AG04449 (cell line): ENCODE measurements around the gene ZNF511.

Experiments used
- CTCF ChIA-PET: fragments of 350-600 bp; formaldehyde crosslinking; extraction: SDS; loops from one replicate; lab custom pipeline; 2021; ENCODE audit warnings: antibody characterized with exemption; lab: Yijun Ruan, JAX
- POLR2A ChIA-PET: fragments of 400-600, 350-600 bp; formaldehyde crosslinking; extraction: SDS; loops from one replicate; lab custom pipeline; 2020; ENCODE audit warnings: antibody characterized with exemption, inconsistent platforms; lab: Yijun Ruan, JAX
- DNase-seq: peaks from one replicate; pipeline ENCODE4 v3.0.0-alpha.2; 2010; ENCODE audit warnings: low read depth, low spot score
- H3K4me3 ChIP-seq: 2 replicates; pipeline ENCODE4 v1.5.1; 2011; ENCODE audit warnings: low read depth, mild to moderate bottlenecking, control low read depth, low read length
- CTCF ChIP-seq: IDR thresholded peaks from one replicate; pipeline ENCODE4 v1.5.1; 2011; ENCODE audit warnings: mild to moderate bottlenecking, moderate library complexity, low read length, control low read depth, inconsistent platforms; ENCODE audit not compliant: insufficient read depth; ENCODE audit errors: missing control alignments

The ZNF511 gene

DNA sequence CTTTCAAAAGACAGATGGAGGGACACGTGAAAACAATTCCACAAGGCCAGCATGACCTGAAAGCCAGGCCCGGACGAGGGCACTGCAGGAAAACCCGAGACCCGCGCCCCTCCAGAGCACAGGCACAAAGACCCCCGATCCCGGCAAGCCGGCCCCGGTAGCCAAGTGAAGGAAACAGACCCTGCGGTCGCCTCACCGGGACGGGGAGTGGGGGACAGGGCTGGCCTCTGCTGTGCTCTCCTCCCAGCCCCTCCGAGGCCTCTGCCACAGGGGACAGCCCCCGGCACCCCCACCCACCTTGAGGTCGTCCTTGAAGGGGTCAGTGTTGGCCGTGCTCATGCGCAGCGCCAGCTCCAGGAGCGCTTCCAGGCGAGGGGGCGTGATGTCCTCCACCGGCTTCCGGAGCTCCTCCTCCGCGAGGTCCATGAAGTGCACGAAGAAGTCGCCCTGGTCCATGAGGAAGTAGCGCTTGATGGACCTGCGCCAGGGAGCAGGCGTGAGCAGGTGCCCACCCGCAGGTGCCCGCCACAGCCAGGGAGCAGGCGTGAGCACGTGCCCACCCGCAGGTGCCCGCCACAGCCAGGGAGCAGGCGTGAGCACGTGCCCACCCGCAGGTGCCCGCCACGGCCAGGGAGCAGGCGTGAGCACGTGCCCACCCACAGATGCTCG is 20.7 kb upstream of the ZNF511 start:
- POLR2A ChIA-PET = no interaction called here
- H3K4me3 ChIP-seq = no peak overlapping the region
- DNase-seq = no peak
- CTCF ChIA-PET = interaction anchor here (1.0 to 2.5 kb wide), 2 partner anchors 10 to 20 kb away, joined by 3 to 10 read pairs; no protein-coding TSS in a partner anchor
- TF ChIP-seq CTCF = no peak

GRCh38 chr10:133289761-133290160 is 19.0 kb upstream of the ZNF511 start:
- POLR2A ChIA-PET = no interaction called here
- TF ChIP-seq CTCF = no peak
- DNase-seq = no peak
- CTCF ChIA-PET = no interaction called here
- no peak overlapping the region for H3K4me3 ChIP-seq

GRCh38 chr10:133292919-133293809 is 15.6 kb upstream of the ZNF511 start:
- ChIA-PET POLR2A (interaction anchor here (0.9 kb wide), 1 partner anchor 34 kb away, joined by 4 read pairs; no protein-coding TSS in a partner anchor), CTCF (interaction anchor here (0.7 to 1.5 kb wide), 5 partner anchors 12 to 36 kb away, joined by 3 to 5 read pairs (median 4); no protein-coding TSS in a partner anchor)
- no peak for DNase-seq
- H3K4me3 ChIP-seq = no peak overlapping the region
- no peak for TF ChIP-seq CTCF

GRCh38 chr10:133293810-133294119 is 14.9 kb upstream of the ZNF511 start:
- no peak for TF ChIP-seq CTCF
- no peak for DNase-seq
- POLR2A ChIA-PET = no interaction called here
- H3K4me3 ChIP-seq = no peak overlapping the region
- CTCF ChIA-PET = interaction anchor here (1.1 to 2.7 kb wide), 3 partner anchors 12 to 36 kb away, joined by 4 to 9 read pairs (median 5); no protein-coding TSS in a partner anchor

- ChIA-PET POLR2A (no interaction called here), CTCF (interaction anchor here (1.1 to 2.7 kb wide), 3 partner anchors 13 to 35 kb away, joined by 4 to 9 read pairs (median 5); no protein-coding TSS in a partner anchor)
- DNase-seq = no peak
- TF ChIP-seq CTCF = no peak
- H3K4me3 ChIP-seq = no peak overlapping the region
Observed at GRCh38 chr10:133294189-133294588, 14.5 kb upstream of the ZNF511 start.
